Peyer's patch (tissue), 4 donors: ENCODE measurements around the gene ASPM.

Experiments used
- CTCF ChIP-seq, 6 experiments: fragments of 450-650 bp in 4 of 6; fragments of 200-600 bp in 2 of 6; sonication (generic) in 1 of 6; IDR thresholded peaks; one replicate each; pipeline ENCODE4 v1.5.1; 2017 to 2019; ENCODE audit warnings: antibody characterized with exemption in 6 of 6, mild to moderate bottlenecking in 3 of 6, moderate library complexity in 1 of 6
- POLR2A ChIP-seq, 2 donors: fragments of 450-650 bp; IDR thresholded peaks; one replicate each; pipeline ENCODE4 v1.5.1; 2017; ENCODE audit warnings: antibody characterized with exemption in 2 of 2, mild to moderate bottlenecking in 2 of 2, moderate library complexity in 2 of 2

GRCh38 chr1:197042676-197043341 lies 103.7 kb downstream of the ASPM start:
- no peak for TF ChIP-seq CTCF (IDR thresholded peaks at IDR 0.05)
- no peak for TF ChIP-seq POLR2A (IDR thresholded peaks at IDR 0.05)
